ENCODE data around the gene MID1. TPM values are rescaled to one million over a fixed set of nuclear protein-coding genes. Genes with fewer than 3 reads are reported as not detected.

MID1 gene
- total RNA-seq, 1 donor from 2014 or later, result 31.2 TPM

GRCh38 chrX:10607233-10607632 is 13.2 kb downstream of the MID1 start:
- Histone ChIP-seq H3K4me1 (ENCODE audit: insufficient read depth, low read length) (peaks cover 11% of the 10 kb centered on the region), H3K9ac (ENCODE audit: low read length) (no peak overlapping the region), H3K79me2 (ENCODE audit: insufficient read depth, low read length) (peaks cover 93% of the 10 kb centered on the region), H2AFZ (ENCODE audit: low read depth, low read length) (no peak overlapping the region), H3K4me3 (ENCODE audit: insufficient read depth, low read depth, low read length) (no peak overlapping the region), H3K9me3 (ENCODE audit: insufficient read depth, low read depth, low read length) (no peaks in the 10 kb centered on the region), H4K20me1 (ENCODE audit: insufficient read depth, low read length) (peaks cover 9% of the 10 kb centered on the region), H3K4me2 (ENCODE audit: low read length) (no peak overlapping the region), H3K27me3 (ENCODE audit: insufficient read depth, low read length) (no peaks in the 10 kb centered on the region), H3K36me3 (ENCODE audit: insufficient read depth, low read length) (no peaks in the 10 kb centered on the region), H3K27ac (ENCODE audit: low read depth, low read length) (no peak overlapping the region)
- H3K27me3 Mint-ChIP-seq (ENCODE audit: low read depth, unreplicated experiment), result no peaks in the 10 kb centered on the region
- H3K27ac Mint-ChIP-seq (ENCODE audit: unreplicated experiment), result no peak overlapping the region
- no peak for DNase-seq (ENCODE audit: low read depth)
- no peaks in the 10 kb centered on the region for H3K36me3 Mint-ChIP-seq (ENCODE audit: low read depth, unreplicated experiment)
- TF ChIP-seq EZH2 (IDR thresholded peaks at IDR 0.05; ENCODE audit: insufficient read depth, low read length), result no peak
- no peak for TF ChIP-seq CTCF (IDR thresholded peaks at IDR 0.05; ENCODE audit: insufficient read depth, low read depth, low read length)
- peaks cover 22% of the 10 kb centered on the region for H3K4me1 Mint-ChIP-seq (ENCODE audit: low read depth, unreplicated experiment)
- H3K9me3 Mint-ChIP-seq (ENCODE audit: unreplicated experiment), result no peaks in the 10 kb centered on the region
- H3K4me3 Mint-ChIP-seq (ENCODE audit: unreplicated experiment), result no peak overlapping the region
- FAIRE-seq, result peak; percentile 73

DNA sequence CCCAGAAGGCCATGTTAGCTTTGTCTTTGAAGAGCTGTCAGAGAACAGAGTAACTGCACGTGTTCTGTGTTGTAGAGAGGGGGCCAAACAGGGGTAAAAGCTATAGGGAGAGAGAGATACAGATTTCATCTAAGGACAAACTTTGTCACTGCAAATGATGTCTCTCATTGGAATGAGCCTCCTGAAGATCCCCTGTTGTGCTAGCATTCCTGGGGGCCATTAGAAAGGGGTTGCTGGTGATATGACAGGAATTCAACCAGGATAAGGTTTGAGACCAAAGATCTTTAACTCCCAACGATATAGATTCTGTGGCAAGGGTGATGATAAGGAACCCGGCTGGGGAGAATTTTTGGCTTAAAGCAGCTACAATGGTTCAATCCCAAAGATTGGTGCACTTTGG is 16.8 kb downstream of the MID1 start:
- H3K27ac ChIP-seq (ENCODE audit: low read depth, low read length), result no peak overlapping the region

More for the DNA sequence above, 16.8 kb downstream of the MID1 start:
- no peaks in the 10 kb centered on the region for H3K27me3 ChIP-seq (ENCODE audit: insufficient read depth, low read length)
- peak overlapping the region; percentile 8 for H3K4me2 ChIP-seq (ENCODE audit: low read length)
- Mint-ChIP-seq H3K36me3 (ENCODE audit: low read depth, unreplicated experiment) (no peaks in the 10 kb centered on the region), H3K4me1 (ENCODE audit: low read depth, unreplicated experiment) (peaks cover 10% of the 10 kb centered on the region), H3K27me3 (ENCODE audit: low read depth, unreplicated experiment) (no peaks in the 10 kb centered on the region), H3K4me3 (ENCODE audit: unreplicated experiment) (no peak overlapping the region), H3K9me3 (ENCODE audit: unreplicated experiment) (no peaks in the 10 kb centered on the region), H3K27ac (ENCODE audit: unreplicated experiment) (no peak overlapping the region)
- H3K9me3 ChIP-seq (ENCODE audit: insufficient read depth, low read depth, low read length), result no peaks in the 10 kb centered on the region
- no peaks in the 10 kb centered on the region for H3K4me1 ChIP-seq (ENCODE audit: insufficient read depth, low read length)
- H3K9ac ChIP-seq (ENCODE audit: low read length), result no peak overlapping the region
- peaks cover 82% of the 10 kb centered on the region for H3K79me2 ChIP-seq (ENCODE audit: insufficient read depth, low read length)
- no peak overlapping the region for H2AFZ ChIP-seq (ENCODE audit: low read depth, low read length)
- H4K20me1 ChIP-seq (ENCODE audit: insufficient read depth, low read length), result peaks cover 9% of the 10 kb centered on the region
- FAIRE-seq (no peak), DNase-seq (ENCODE audit: low read depth) (no peak)
- H3K36me3 ChIP-seq (ENCODE audit: insufficient read depth, low read length), result peaks cover 3% of the 10 kb centered on the region
- no peak overlapping the region for H3K4me3 ChIP-seq (ENCODE audit: insufficient read depth, low read depth, low read length)
- TF ChIP-seq EZH2 (IDR thresholded peaks at IDR 0.05; ENCODE audit: insufficient read depth, low read length), result no peak
- TF ChIP-seq CTCF (IDR thresholded peaks at IDR 0.05; ENCODE audit: insufficient read depth, low read depth, low read length), result no peak

Measured in astrocyte (in vitro differentiated cells and primary cell).